OCI-LY1 (cell line): ENCODE measurements around the gene AMIGO1.

Experiments used
- H2AFZ ChIP-seq: fragments of 200-600 bp; sonication (generic), shearing (Covaris generic); 2 replicates; pipeline ENCODE4 v1.6.0; 2014; ENCODE audit warnings: antibody characterized with exemption, mild to moderate bottlenecking, low read length
- H3F3A ChIP-seq: fragments of 200-600 bp; sonication (generic), shearing (Covaris generic); 2 replicates; pipeline ENCODE4 v1.6.0; 2014; ENCODE audit warnings: mild to moderate bottlenecking, antibody characterized with exemption, low read length, moderate library complexity; ENCODE audit not compliant: insufficient read depth
- H3K27ac ChIP-seq: fragments of 200-600 bp; sonication (generic); 2 replicates; pipeline ENCODE4 v1.5.1; 2014; ENCODE audit warnings: low read length, mixed run types, mild to moderate bottlenecking, low read depth; ENCODE audit not compliant: poor library complexity, severe bottlenecking
- H3K27me3 ChIP-seq: fragments of 200-600 bp; sonication (generic); 2 replicates; pipeline ENCODE4 v1.6.0; 2014; ENCODE audit warnings: antibody characterized with exemption, mild to moderate bottlenecking, low read length, moderate library complexity; ENCODE audit not compliant: insufficient read depth
- H3K36me3 ChIP-seq: fragments of 200-600 bp; sonication (generic); 2 replicates; pipeline ENCODE4 v1.6.1; 2014; ENCODE audit warnings: mild to moderate bottlenecking, antibody characterized with exemption, low read length, moderate library complexity, mixed read lengths; ENCODE audit not compliant: insufficient read depth
- H3K4me1 ChIP-seq: fragments of 200-600 bp; sonication (generic); 2 replicates; pipeline ENCODE4 v1.5.1; 2014; ENCODE audit warnings: mild to moderate bottlenecking, low read length, moderate library complexity; ENCODE audit not compliant: insufficient read depth, severe bottlenecking
- H3K4me2 ChIP-seq: fragments of 200-600 bp; sonication (generic), shearing (Covaris generic); 2 replicates; pipeline ENCODE4 v1.6.1; 2014; ENCODE audit warnings: low read length
- H3K4me3 ChIP-seq: fragments of 200-600 bp; sonication (generic); 2 replicates; pipeline ENCODE4 v1.5.1; 2014; ENCODE audit warnings: low read length, low read depth, mild to moderate bottlenecking, mixed read lengths; ENCODE audit not compliant: poor library complexity, severe bottlenecking
- H3K79me2 ChIP-seq: fragments of 200-600 bp; shearing (Covaris generic); 2 replicates; pipeline ENCODE4 v1.6.1; 2016; ENCODE audit warnings: mixed run types, low read length, mixed read lengths; ENCODE audit not compliant: insufficient read depth
- H3K9ac ChIP-seq: fragments of 200-600 bp; sonication (generic), shearing (Covaris generic); 2 replicates; pipeline ENCODE4 v1.6.1; 2014; ENCODE audit warnings: mild to moderate bottlenecking, low read length, mixed read lengths
- H3K9me2 ChIP-seq: fragments of 200-600 bp; sonication (generic), shearing (Covaris generic); 2 replicates; pipeline ENCODE4 v1.6.1; 2014; ENCODE audit warnings: low read depth, mild to moderate bottlenecking, low read length, mixed read lengths
- H3K9me3 ChIP-seq: fragments of 200-600 bp; shearing (Covaris generic); 2 replicates; pipeline ENCODE4 v1.6.1; 2014; ENCODE audit warnings: low read length, mixed read lengths
- H4K20me1 ChIP-seq: fragments of 200-600 bp; sonication (generic), shearing (Covaris generic); 2 replicates; pipeline ENCODE4 v1.6.0; 2016; ENCODE audit warnings: mild to moderate bottlenecking, low read length; ENCODE audit not compliant: insufficient read depth
- CTCF ChIP-seq: fragments of 200-600 bp; sonication (generic), shearing (Covaris generic); IDR thresholded peaks from 2 replicates; pipeline ENCODE4 v1.5.1; 2017; ENCODE audit warnings: mild to moderate bottlenecking, antibody characterized with exemption, low read length, moderate library complexity, mixed read lengths
- EZH2 ChIP-seq: fragments of 200-600 bp; sonication (generic), shearing (Covaris generic); IDR thresholded peaks from 2 replicates; pipeline ENCODE4 v1.8.0; 2017; ENCODE audit warnings: borderline replicate concordance, mixed run types, mild to moderate bottlenecking, antibody characterized with exemption, low read length, moderate library complexity, mixed read lengths

AMIGO1 gene

GRCh38 chr1:109523706-109524105 is 14.2 kb upstream of the AMIGO1 start:
- Histone ChIP-seq H3K9me3 (no peaks in the 10 kb centered on the region), H3K27ac (no peak overlapping the region), H3K4me2 (no peak overlapping the region), H3K36me3 (no peaks in the 10 kb centered on the region), H4K20me1 (no peaks in the 10 kb centered on the region), H3K79me2 (no peaks in the 10 kb centered on the region), H3K9me2 (no peaks in the 10 kb centered on the region), H3K4me1 (no peaks in the 10 kb centered on the region), H3K4me3 (no peak overlapping the region), H3F3A (no peaks in the 10 kb centered on the region), H3K9ac (no peak overlapping the region), H2AFZ (no peak overlapping the region), H3K27me3 (peaks cover 5% of the 10 kb centered on the region; the same call in 1 of the 2 replicates)
- TF ChIP-seq EZH2: no peak
- TF ChIP-seq CTCF: no peak

- Histone ChIP-seq H2AFZ (no peak overlapping the region), H4K20me1 (no peaks in the 10 kb centered on the region), H3K4me1 (no peaks in the 10 kb centered on the region), H3K27ac (no peak overlapping the region), H3K36me3 (no peaks in the 10 kb centered on the region), H3K9me3 (no peaks in the 10 kb centered on the region), H3K4me2 (no peak overlapping the region), H3K9ac (no peak overlapping the region), H3F3A (no peaks in the 10 kb centered on the region), H3K9me2 (no peaks in the 10 kb centered on the region), H3K4me3 (no peak overlapping the region), H3K79me2 (no peaks in the 10 kb centered on the region), H3K27me3 (no peaks in the 10 kb centered on the region; the same call in 1 of the 2 replicates)
- TF ChIP-seq EZH2 (no peak), CTCF (no peak)
Observed at GRCh38 chr1:109522026-109522425, 12.5 kb upstream of the AMIGO1 start.

- Histone ChIP-seq H3K4me1 (no peaks in the 10 kb centered on the region), H3K9me3 (no peaks in the 10 kb centered on the region), H3K9me2 (no peaks in the 10 kb centered on the region), H3F3A (no peaks in the 10 kb centered on the region), H3K36me3 (no peaks in the 10 kb centered on the region), H3K9ac (no peak overlapping the region), H3K4me2 (no peak overlapping the region), H3K27me3 (no peaks in the 10 kb centered on the region; the same call in 1 of the 2 replicates), H2AFZ (no peak overlapping the region), H3K27ac (no peak overlapping the region), H3K4me3 (no peak overlapping the region), H4K20me1 (no peaks in the 10 kb centered on the region), H3K79me2 (no peaks in the 10 kb centered on the region)
- TF ChIP-seq EZH2: no peak
- TF ChIP-seq CTCF: no peak
Observed at GRCh38 chr1:109521002-109521951, 11.8 kb upstream of the AMIGO1 start.
